AG09309 (cell line): ENCODE results near the gene TM9SF1.
A peak's percentile ranks its signal among the peaks of the same experiment; 100 is the strongest.
"Not testable (repeated sequence)": the region's sequence is repeated elsewhere in the genome, so short reads cannot be mapped to it uniquely, and the experiment has no call there.

Source experiments
- DNase-seq: peaks from one replicate; pipeline ENCODE4 v3.0.0-alpha.2; 2010; ENCODE audit warnings: low read depth
- H3K4me3 ChIP-seq: 2 replicates; pipeline ENCODE4 v1.5.1; 2011; ENCODE audit warnings: mild to moderate bottlenecking, low read depth, low read length, moderate library complexity; ENCODE audit not compliant: control insufficient read depth
- TF ChIP-seq, protein P1 (sequence below): IDR thresholded peaks from 2 replicates; pipeline ENCODE4 v1.5.1; 2011; ENCODE audit warnings: mild to moderate bottlenecking, low read depth, low read length, inconsistent platforms; ENCODE audit not compliant: insufficient read depth, control insufficient read depth; ENCODE audit errors: missing control alignments

Gene TM9SF1

DNA sequence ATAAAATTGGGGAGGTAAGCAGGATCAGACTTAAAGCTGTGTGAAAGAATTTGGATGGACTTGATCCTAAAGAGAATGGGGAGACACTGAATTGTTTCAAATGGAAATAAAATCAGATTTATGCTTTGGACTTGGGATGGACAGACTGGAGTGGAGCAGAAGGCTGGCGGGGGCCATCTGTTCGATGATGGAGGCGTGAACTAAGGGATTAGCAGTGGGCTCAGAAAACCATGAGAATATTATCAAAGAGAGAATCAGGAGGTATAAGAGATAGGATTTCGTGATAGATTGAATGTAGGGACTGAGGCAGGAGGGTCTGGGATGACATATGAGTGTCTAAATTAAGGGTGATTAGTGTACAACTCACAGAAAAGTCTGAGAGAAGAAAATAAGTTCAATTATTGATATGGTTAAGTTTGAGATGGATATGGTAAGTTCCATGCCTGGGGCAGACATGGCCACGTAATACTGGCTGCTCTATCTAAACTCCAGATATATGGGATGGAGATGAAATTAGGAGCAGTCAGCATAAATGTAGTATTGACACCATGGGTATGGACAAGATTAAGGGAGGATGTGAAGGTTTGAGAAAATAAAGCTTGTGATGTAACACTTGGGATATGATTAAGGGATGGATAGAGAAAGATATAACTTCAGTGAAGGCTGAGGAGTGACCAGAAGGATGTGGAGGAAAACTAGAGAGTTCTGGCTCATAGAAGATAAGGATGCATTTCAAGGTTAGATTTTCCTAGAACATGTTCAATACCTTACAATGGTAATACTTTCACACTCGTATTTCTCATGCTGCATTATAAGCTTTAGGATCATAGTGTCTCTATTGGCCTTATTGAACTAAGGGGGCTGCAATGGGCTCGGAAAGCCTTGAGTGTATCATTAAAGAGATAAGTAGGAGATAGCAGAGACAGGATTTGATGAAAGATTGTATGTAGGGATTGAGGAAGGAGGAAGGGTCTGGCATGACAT, 9.2 kb upstream of the TM9SF1 start:
- H3K4me3 ChIP-seq: no peak overlapping the region
- TF ChIP-seq, protein P1, sequence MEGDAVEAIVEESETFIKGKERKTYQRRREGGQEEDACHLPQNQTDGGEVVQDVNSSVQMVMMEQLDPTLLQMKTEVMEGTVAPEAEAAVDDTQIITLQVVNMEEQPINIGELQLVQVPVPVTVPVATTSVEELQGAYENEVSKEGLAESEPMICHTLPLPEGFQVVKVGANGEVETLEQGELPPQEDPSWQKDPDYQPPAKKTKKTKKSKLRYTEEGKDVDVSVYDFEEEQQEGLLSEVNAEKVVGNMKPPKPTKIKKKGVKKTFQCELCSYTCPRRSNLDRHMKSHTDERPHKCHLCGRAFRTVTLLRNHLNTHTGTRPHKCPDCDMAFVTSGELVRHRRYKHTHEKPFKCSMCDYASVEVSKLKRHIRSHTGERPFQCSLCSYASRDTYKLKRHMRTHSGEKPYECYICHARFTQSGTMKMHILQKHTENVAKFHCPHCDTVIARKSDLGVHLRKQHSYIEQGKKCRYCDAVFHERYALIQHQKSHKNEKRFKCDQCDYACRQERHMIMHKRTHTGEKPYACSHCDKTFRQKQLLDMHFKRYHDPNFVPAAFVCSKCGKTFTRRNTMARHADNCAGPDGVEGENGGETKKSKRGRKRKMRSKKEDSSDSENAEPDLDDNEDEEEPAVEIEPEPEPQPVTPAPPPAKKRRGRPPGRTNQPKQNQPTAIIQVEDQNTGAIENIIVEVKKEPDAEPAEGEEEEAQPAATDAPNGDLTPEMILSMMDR: no peak
- no peak for DNase-seq

DNA sequence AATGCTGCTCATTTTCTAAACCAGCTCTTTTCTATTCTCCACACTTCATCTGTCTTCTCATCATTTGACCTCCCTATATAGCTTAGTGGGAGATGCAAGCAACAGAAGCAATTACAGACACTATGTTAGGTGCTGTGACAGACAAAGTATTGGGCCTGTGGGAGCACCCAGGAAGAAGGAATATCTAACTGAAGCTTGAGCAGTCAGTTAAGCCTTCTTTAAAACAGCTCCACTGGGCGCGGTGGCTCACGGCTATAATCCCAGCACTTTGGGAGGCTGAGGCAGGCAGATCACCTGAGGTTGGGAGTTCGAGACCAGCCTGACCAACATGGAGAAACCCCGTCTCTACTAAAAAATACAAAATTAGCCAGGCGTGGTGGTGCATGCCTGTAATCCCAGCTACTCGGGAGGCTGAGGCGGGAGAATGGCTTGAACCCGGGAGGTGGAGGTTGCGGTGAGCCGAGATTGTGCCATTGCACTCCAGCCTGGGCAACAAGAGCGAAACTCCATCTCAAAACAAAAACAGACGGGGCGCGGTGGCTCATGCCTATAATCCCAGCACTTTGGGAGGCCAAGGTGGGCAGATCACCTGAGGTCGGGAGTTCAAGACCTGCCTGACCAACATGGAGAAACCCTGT, 8.1 kb upstream of the TM9SF1 start:
- DNase-seq, H3K4me3 ChIP-seq: not testable (repeated sequence)

DNA sequence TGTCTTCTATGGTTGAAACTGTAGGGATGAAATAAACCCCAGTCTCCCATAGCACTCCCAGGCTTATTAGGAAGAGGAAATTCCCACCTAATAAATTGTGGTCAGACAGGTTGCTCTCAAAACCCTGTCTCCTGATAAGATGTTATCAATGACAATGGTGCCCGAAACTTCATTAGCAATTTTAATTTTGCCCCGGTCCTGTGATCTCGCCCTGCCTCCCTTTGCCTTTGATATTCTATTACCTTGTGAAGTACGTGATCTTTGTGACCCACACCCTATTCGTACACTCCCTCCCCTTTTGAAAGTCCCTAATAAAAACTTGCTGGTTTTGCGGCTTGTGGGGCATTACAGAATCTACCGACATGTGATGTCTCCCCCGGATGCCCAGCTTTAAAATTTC, 7.3 kb upstream of the TM9SF1 start:
- not testable (repeated sequence) for H3K4me3 ChIP-seq, DNase-seq

GRCh38 chr14:24198814-24199524, 3.7 kb upstream of the TM9SF1 start:
- H3K4me3 ChIP-seq: no peak overlapping the region
- DNase-seq: no peak
- TF ChIP-seq, protein P1: no peak

DNA sequence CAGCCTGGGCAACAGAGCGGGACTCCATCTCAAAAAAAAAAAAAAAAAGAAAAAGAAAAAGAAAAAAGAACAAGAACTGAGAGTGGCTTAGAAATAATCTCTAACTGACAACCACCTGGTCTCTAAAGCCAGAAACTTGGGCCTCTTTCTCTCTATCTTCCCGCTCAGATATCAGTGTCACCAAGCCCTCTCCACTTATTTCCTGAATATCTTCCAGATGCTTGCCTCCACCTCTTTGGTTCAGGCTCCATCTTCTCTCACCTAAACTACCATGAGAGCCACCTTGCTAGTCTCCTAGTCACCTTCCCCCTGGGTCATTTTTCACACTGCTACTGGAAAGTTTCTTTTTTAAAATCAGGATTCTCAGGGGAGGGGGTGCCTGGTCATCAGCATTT, 1.8 kb upstream of the TM9SF1 start:
- H3K4me3 ChIP-seq: no peak overlapping the region
- DNase-seq: no peak
- TF ChIP-seq, protein P1: no peak

GRCh38 chr14:24196071-24197055, 1.1 kb upstream of the TM9SF1 start:
- TF ChIP-seq, protein P1: no peak
- H3K4me3 ChIP-seq: peak overlapping the region; percentile 94
- DNase-seq: no peak

GRCh38 chr14:24194873-24195185, 412 bp downstream of the TM9SF1 start:
- TF ChIP-seq, protein P1: no peak
- DNase-seq: no peak
- peak overlapping the region; percentile 94 for H3K4me3 ChIP-seq
